Measurements from ENCODE around the gene SPR. TPM values are rescaled to one million over a fixed set of nuclear protein-coding genes. Genes with fewer than 3 reads are reported as not detected.

Gene SPR
- total and polyA plus RNA-seq, 2 donors (not counting 3 experiments of a cell fraction or from before 2014, with no cell fraction given) = 22.0 to 27.6 TPM

DNA sequence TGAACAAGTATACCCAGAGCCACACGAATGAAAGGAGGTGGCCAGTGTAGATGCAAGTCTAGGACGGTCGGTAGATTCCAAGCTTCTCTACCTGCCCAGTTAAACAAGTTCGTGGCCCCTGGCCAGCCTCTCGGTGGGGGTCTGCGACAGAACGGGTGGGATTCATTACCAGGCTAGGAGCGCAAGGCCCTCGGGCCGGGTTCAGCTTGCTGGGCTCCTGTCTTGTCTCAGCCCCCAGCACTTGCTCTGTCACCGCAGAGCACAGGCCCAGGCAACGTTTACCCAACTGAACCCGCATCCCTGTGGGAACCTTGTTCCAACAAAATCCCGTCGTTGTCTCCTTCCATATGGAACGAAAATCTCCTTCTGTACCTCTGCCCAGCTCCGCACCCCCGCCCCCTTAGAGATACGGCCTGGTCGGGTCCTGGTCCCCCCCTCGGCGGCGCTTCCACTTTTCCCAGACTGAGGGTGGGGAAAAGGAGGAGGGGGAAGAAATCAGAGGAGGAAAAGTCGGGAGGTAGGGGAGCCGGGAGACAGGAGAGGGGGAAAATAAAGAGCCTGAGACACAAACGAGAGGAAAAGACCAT lies 28.2 kb downstream of the SPR start:
- no TSS peak for BruUV-seq (replicated peaks)
- dilution Hi-C loops (cut with MboI; ENCODE audit: extremely low pct_ligation_motif_present, low sequenced_read_pairs) (no loop called here), intact Hi-C loops (cut with micrococcal nuclease) (no loop called here)
- Histone ChIP-seq H3K9ac (replicated peaks; ENCODE audit: extremely low read depth, insufficient read depth, low read length) (no peak overlapping the region), H3K27ac (ENCODE audit: insufficient read depth, low read depth, low read length) (no peak overlapping the region), H3K9me1 (replicated peaks; ENCODE audit: control insufficient read depth, extremely low read depth, insufficient read depth, low read length) (no peaks in the 10 kb centered on the region), H2AFZ (ENCODE audit: low read depth, low read length) (no peak overlapping the region), H3K4me3 (replicated peaks in 1 of 3; ENCODE audit: insufficient read depth in 1 of 3, low read depth in 1 of 3, low read length in 3 of 3) (no peak overlapping the region), H3K9me3 (replicated peaks; ENCODE audit: control insufficient read depth, insufficient read depth, low read length) (no peaks in the 10 kb centered on the region), H3K4me2 (ENCODE audit: insufficient read depth, low read length) (no peak overlapping the region), H3K36me3 (ENCODE audit: control insufficient read depth in 2 of 2, extremely low read depth in 1 of 2, insufficient read depth in 2 of 2, low read length in 2 of 2) (no peaks in the 10 kb centered on the region), H3K79me2 (ENCODE audit: control insufficient read depth, insufficient read depth, low read length) (no peaks in the 10 kb centered on the region), H3K27me3 (ENCODE audit: control insufficient read depth in 2 of 2, insufficient read depth in 2 of 2, low read length in 2 of 2) (peaks cover 76 to 98% of the 10 kb centered on the region in 2 experiments), H3K4me1 (ENCODE audit: control insufficient read depth, extremely low read depth, insufficient read depth, low read length) (peaks cover 10% of the 10 kb centered on the region), H4K20me1 (replicated peaks; ENCODE audit: control insufficient read depth, extremely low read depth, insufficient read depth, low read length) (no peaks in the 10 kb centered on the region)
- POLR2A ChIA-PET = no interaction called here
- TF ChIP-seq MYC (IDR thresholded peaks at IDR 0.05; ENCODE audit: low read depth, low read length) (no peak), GATA2 (IDR thresholded peaks at IDR 0.05; ENCODE audit: insufficient read depth, insufficient read length, low read depth, low read length) (no peak), JUN (IDR thresholded peaks at IDR 0.05; ENCODE audit: borderline replicate concordance, insufficient read depth, insufficient read length, low read depth) (no peak), FOS (IDR thresholded peaks at IDR 0.05; ENCODE audit: borderline replicate concordance, insufficient read depth, low read length) (no peak), POLR2AphosphoS5 (IDR thresholded peaks at IDR 0.05; ENCODE audit: insufficient read depth, low read depth, low read length) (no peak), CTCF (IDR thresholded peaks at IDR 0.05; ENCODE audit: extremely low read depth in 1 of 2, insufficient read depth in 1 of 2, low read depth in 1 of 2, low read length in 2 of 2) (no peak), EZH2 (IDR thresholded peaks at IDR 0.05; ENCODE audit: borderline replicate concordance, low read depth, low read length, severe bottlenecking) (no peak), POLR2A (IDR thresholded peaks at IDR 0.05; ENCODE audit: low read depth, low read length) (no peak)
- TF ChIP-seq, protein P1, sequence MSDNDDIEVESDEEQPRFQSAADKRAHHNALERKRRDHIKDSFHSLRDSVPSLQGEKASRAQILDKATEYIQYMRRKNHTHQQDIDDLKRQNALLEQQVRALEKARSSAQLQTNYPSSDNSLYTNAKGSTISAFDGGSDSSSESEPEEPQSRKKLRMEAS (IDR thresholded peaks at IDR 0.05; ENCODE audit: insufficient read depth, insufficient read length) = no peak
- FAIRE-seq = no peak
- CTCF ChIA-PET = interaction anchor here (1.2 to 2.4 kb wide), 4 partner anchors 10 to 28 kb away, joined by 3 to 6 read pairs (median 4); partner anchors contain the start of gene SPR
- DNase-seq (ENCODE audit: low read depth, low spot score) = no peak
